SK-N-SH (cell line): Measurements from ENCODE around the gene RNF167. TPM values are rescaled to one million over a fixed set of nuclear protein-coding genes. Genes with fewer than 3 reads are reported as not detected.
A peak's percentile ranks its signal among the peaks of the same experiment; 100 is the strongest.

Source experiments
- CTCF ChIA-PET: fragments of 300-600, 350-600 bp; formaldehyde crosslinking; extraction: SDS; loops from one replicate; lab custom pipeline; 2021; lab: Yijun Ruan, JAX
- POLR2A ChIA-PET: fragments of 350-600 bp; sonication (Branson Sonifier 250); formaldehyde crosslinking; extraction: SDS; loops from one replicate; lab custom pipeline; 2020; ENCODE audit warnings: antibody characterized with exemption, inconsistent platforms; lab: Yijun Ruan, JAX
- DNase-seq: peaks from one replicate; pipeline ENCODE4 v3.0.0; 2012
- H2AFZ ChIP-seq: fragments of 200-600 bp; sonication (generic); 2 replicates; pipeline ENCODE4 v1.8.1; 2016; ENCODE audit warnings: antibody characterized with exemption, mild to moderate bottlenecking, low read depth
- H3F3A ChIP-seq: fragments of 200-600 bp; sonication (generic); replicated peaks from 2 replicates; pipeline ENCODE3; 2016; ENCODE audit warnings: antibody characterized with exemption, mild to moderate bottlenecking; ENCODE audit not compliant: insufficient read depth
- H3K27ac ChIP-seq, 2 experiments: fragments of 200-500 bp in 1 of 2; fragments of 200-600 bp in 1 of 2; sonication (Bioruptor generic) in 1 of 2; sonication (generic), shearing (Covaris generic) in 1 of 2; 2 replicates each; pipeline versions ENCODE4 v1.5.1 to v1.6.1; 2014 to 2016; ENCODE audit warnings: low read depth in 2 of 2, inconsistent platforms in 1 of 2, low read length in 1 of 2, mild to moderate bottlenecking in 1 of 2, mixed read lengths in 1 of 2
- H3K27me3 ChIP-seq: fragments of 200-600 bp; sonication (generic), shearing (Covaris generic); 2 replicates; pipeline ENCODE4 v1.6.1; 2016; ENCODE audit warnings: mixed run types; ENCODE audit not compliant: insufficient read depth
- H3K36me3 ChIP-seq, 2 experiments: fragments of 200-500 bp in 1 of 2; fragments of 200-600 bp in 1 of 2; sonication (Bioruptor generic) in 1 of 2; sonication (generic) in 1 of 2; replicated peaks in 1 of 2; 2 replicates each; pipeline versions ENCODE3 to v1.5.1; 2014 to 2016; ENCODE audit warnings: low read length in 1 of 2, mild to moderate bottlenecking in 1 of 2; ENCODE audit not compliant: insufficient read depth in 2 of 2, control insufficient read depth in 1 of 2
- H3K4me1 ChIP-seq, 2 experiments: fragments of 200-500 bp in 1 of 2; fragments of 200-600 bp in 1 of 2; sonication (Bioruptor generic) in 1 of 2; sonication (generic), shearing (Covaris generic) in 1 of 2; 2 replicates each; pipeline versions ENCODE4 v1.5.1 to v1.6.1; 2014 to 2016; ENCODE audit warnings: low read depth in 1 of 2, low read length in 1 of 2, mixed run types in 1 of 2; ENCODE audit not compliant: insufficient read depth in 2 of 2, control insufficient read depth in 1 of 2
- H3K4me2 ChIP-seq: fragments of 200-600 bp; sonication (generic), shearing (Covaris generic); 2 replicates; pipeline ENCODE4 v1.6.1; 2017; ENCODE audit warnings: mixed run types
- H3K4me3 ChIP-seq, 2 experiments: fragments of 200-500 bp in 1 of 2; fragments of 200-600 bp in 1 of 2; sonication (Bioruptor generic) in 1 of 2; sonication (generic), shearing (Covaris generic) in 1 of 2; 2 replicates each; pipeline versions ENCODE4 v1.5.1 to v1.8.1; 2014 to 2016; ENCODE audit warnings: low read depth in 2 of 2, inconsistent platforms in 1 of 2, low read length in 1 of 2, mild to moderate bottlenecking in 1 of 2, mixed read lengths in 1 of 2, moderate library complexity in 1 of 2
- H3K79me2 ChIP-seq: fragments of 200-600 bp; sonication (generic); 2 replicates; pipeline ENCODE4 v1.8.1; 2017; ENCODE audit warnings: mild to moderate bottlenecking; ENCODE audit not compliant: insufficient read depth
- H3K9ac ChIP-seq: fragments of 200-600 bp; sonication (generic); 2 replicates; pipeline ENCODE4 v1.6.1; 2017; ENCODE audit warnings: mixed run types
- H3K9me2 ChIP-seq: fragments of 200-600 bp; sonication (generic); 2 replicates; pipeline ENCODE4 v1.6.1; 2017; ENCODE audit warnings: mixed run types
- H3K9me3 ChIP-seq: fragments of 200-600 bp; sonication (generic); 2 replicates; pipeline ENCODE4 v1.6.1; 2017; ENCODE audit warnings: mixed run types, mild to moderate bottlenecking, moderate library complexity
- H4K20me1 ChIP-seq: fragments of 200-600 bp; sonication (generic); 2 replicates; pipeline ENCODE4 v1.6.1; 2017; ENCODE audit warnings: mild to moderate bottlenecking, mixed run types; ENCODE audit not compliant: insufficient read depth
- ELF1 ChIP-seq: IDR thresholded peaks from 2 replicates; pipeline ENCODE4 v1.4.0; 2012
- EZH2phosphoT487 ChIP-seq: fragments of 200-600 bp; sonication (generic); IDR thresholded peaks from 2 replicates; pipeline ENCODE4 v1.6.1; 2017; ENCODE audit warnings: low read depth, mixed run types, mild to moderate bottlenecking, antibody characterized with exemption, moderate library complexity, borderline replicate concordance
- FOXM1 ChIP-seq: IDR thresholded peaks from 2 replicates; pipeline ENCODE4 v1.4.0; 2012; ENCODE audit warnings: low read depth, mild to moderate bottlenecking
- GABPA ChIP-seq: IDR thresholded peaks from 2 replicates; pipeline ENCODE4 v1.4.0; 2012; ENCODE audit warnings: low read depth, mild to moderate bottlenecking
- IRF3 ChIP-seq: fragments of 150-350 bp; IDR thresholded peaks from 2 replicates; pipeline ENCODE4 v1.6.1; 2016; ENCODE audit warnings: mild to moderate bottlenecking, low read depth, low read length
- JUND ChIP-seq: IDR thresholded peaks from 2 replicates; pipeline ENCODE4 v1.4.0; 2012
- POLR2AphosphoS5 ChIP-seq: IDR thresholded peaks from 2 replicates; pipeline ENCODE4 v1.6.1; 2012; ENCODE audit warnings: low read depth, low read length
- RAD21 ChIP-seq: IDR thresholded peaks from 2 replicates; pipeline ENCODE4 v1.6.1; 2012; ENCODE audit warnings: mild to moderate bottlenecking, low read length
- RCOR1 ChIP-seq: fragments of 150-350 bp; IDR thresholded peaks from 2 replicates; pipeline ENCODE4 v1.6.1; 2017; ENCODE audit warnings: antibody characterized with exemption, low read length
- SMC3 ChIP-seq: IDR thresholded peaks from 2 replicates; pipeline ENCODE4 v1.6.1; 2012; ENCODE audit warnings: low read depth, low read length, improper control_type of control experiment
- TEAD4 ChIP-seq: IDR thresholded peaks from 2 replicates; pipeline ENCODE4 v1.4.0; 2012; ENCODE audit warnings: mild to moderate bottlenecking, borderline replicate concordance; ENCODE audit not compliant: insufficient read depth
- YY1 ChIP-seq: IDR thresholded peaks from 2 replicates; pipeline ENCODE4 v1.4.0; 2012; ENCODE audit warnings: low read depth, mild to moderate bottlenecking
- WGBS: methylation state at CpG from one replicate; pipeline ENCODE4 v1.1.6; 2017; ENCODE audit warnings: low lambda C conversion rate; 5-methylcytosine and 5-hydroxymethylcytosine counted together
- polyA plus RNA-seq, 3 experiments: library from polyadenylated mRNA; depleted of rRNA; stranded (reverse); fragments of >200 nt; gene quantifications; 2 replicates each; pipeline ENCODE4 v1.2.3, GENCODE V29; 2012
- TF ChIP-seq, protein P1 (sequence below): fragments of 200-600 bp; sonication (generic); IDR thresholded peaks from 2 replicates; pipeline ENCODE4 v1.6.1; 2017; ENCODE audit warnings: antibody characterized with exemption, mild to moderate bottlenecking, moderate library complexity

The RNF167 gene
- polyA plus RNA-seq, 1 of the 3 experiments (the other 2 are of a cell fraction), result 115 TPM

DNA sequence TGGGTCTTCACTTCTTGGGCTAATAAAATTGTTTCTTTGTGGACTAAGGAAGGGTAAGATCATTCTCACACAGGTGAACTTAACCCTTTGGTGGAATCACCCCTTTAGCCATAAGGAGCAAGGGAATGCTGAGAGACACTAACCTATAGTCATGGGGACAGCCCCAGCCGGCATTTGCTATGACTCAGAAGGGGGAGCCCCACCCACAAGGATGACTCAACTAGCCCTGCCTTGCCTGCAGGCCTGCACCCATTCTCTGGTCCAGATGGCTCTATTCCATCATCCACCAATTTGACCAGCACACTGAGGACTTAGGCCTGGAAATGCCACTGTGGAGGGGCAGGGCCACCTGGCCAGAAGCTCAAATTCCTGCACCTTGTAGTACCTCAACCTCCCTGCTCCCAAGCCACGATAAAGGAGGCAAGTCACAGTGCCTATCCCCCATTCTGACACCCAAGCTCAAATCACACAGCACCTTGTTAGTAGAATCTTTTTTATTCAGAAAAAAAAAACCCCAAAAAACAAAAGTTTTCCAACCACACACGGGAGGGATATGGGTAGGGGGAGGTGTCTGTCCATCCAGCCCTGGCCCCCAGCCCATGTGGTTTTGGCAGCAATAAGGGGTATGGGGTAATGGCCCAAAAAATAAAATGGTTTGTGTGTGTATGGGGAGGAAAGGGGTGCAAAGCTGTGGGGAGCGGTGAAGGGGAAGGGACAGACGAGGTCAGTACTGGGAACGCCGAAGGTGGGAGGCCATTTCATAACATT, 5.3 kb downstream of the RNF167 start (continued):
- no peak for TF ChIP-seq IRF3
- peak; percentile 95 for TF ChIP-seq JUND
- TF ChIP-seq GABPA, result peak; percentile 37; the same call in 1 of the 2 replicates
- TF ChIP-seq RAD21, result no peak
- no peak; the same call in 1 of the 2 replicates for TF ChIP-seq POLR2AphosphoS5
- TF ChIP-seq RCOR1, result no peak
- no peak for TF ChIP-seq ELF1
- TF ChIP-seq, protein P1, sequence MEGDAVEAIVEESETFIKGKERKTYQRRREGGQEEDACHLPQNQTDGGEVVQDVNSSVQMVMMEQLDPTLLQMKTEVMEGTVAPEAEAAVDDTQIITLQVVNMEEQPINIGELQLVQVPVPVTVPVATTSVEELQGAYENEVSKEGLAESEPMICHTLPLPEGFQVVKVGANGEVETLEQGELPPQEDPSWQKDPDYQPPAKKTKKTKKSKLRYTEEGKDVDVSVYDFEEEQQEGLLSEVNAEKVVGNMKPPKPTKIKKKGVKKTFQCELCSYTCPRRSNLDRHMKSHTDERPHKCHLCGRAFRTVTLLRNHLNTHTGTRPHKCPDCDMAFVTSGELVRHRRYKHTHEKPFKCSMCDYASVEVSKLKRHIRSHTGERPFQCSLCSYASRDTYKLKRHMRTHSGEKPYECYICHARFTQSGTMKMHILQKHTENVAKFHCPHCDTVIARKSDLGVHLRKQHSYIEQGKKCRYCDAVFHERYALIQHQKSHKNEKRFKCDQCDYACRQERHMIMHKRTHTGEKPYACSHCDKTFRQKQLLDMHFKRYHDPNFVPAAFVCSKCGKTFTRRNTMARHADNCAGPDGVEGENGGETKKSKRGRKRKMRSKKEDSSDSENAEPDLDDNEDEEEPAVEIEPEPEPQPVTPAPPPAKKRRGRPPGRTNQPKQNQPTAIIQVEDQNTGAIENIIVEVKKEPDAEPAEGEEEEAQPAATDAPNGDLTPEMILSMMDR, result no peak
- no peak for TF ChIP-seq SMC3
- no peak for TF ChIP-seq FOXM1
- no peak for TF ChIP-seq EZH2phosphoT487
- TF ChIP-seq YY1, result peak; percentile 41; the same call in 1 of the 2 replicates

GRCh38 chr17:4945944-4946280, 5.8 kb downstream of the RNF167 start:
- peak overlapping the region; percentile 79 to 99 for H3K4me3 ChIP-seq
- peaks cover 37 to 40% of the 10 kb centered on the region in 2 experiments for H3K36me3 ChIP-seq
- DNase-seq, result no peak
- 8% methylated on average over 3 of the region's 4 CpGs for WGBS
- ChIA-PET CTCF (interaction anchor here (0.5 to 1.5 kb wide), 3 partner anchors 12 to 29 kb away, joined by 3 to 4 read pairs (median 3); partner anchors contain the start of gene SPAG7), POLR2A (interaction anchor here (0.6 to 4.3 kb wide), 3 partner anchors 17 to 24 kb away, joined by 3 to 32 read pairs (median 3); partner anchors contain the start of gene SPAG7)
- peak overlapping the region; percentile 98 for H3K4me2 ChIP-seq
- no peaks in the 10 kb centered on the region for H3K9me2 ChIP-seq
- no peak overlapping the region for H2AFZ ChIP-seq
- H3K27me3 ChIP-seq, result no peaks in the 10 kb centered on the region
- H3K4me1 ChIP-seq, result peaks cover 23 to 37% of the 10 kb centered on the region in 2 experiments
- no peaks in the 10 kb centered on the region for H3K9me3 ChIP-seq
- peak overlapping the region; percentile 99 for H3K9ac ChIP-seq
- H4K20me1 ChIP-seq, result peaks cover 45% of the 10 kb centered on the region
- H3K27ac ChIP-seq, result peak overlapping the region; percentile 63 to 97
- TF ChIP-seq GABPA, result no peak
- no peak for TF ChIP-seq RCOR1
- TF ChIP-seq TEAD4, result no peak
- H3K79me2 ChIP-seq, result peaks cover 82% of the 10 kb centered on the region
- peaks cover 75% of the 10 kb centered on the region for H3F3A ChIP-seq
